Lower lobe of right lung (tissue), 2 donors: ENCODE data around the gene PEX14. TPM values are rescaled to one million over a fixed set of nuclear protein-coding genes. Genes with fewer than 3 reads are reported as not detected.
"Not testable (repeated sequence)": the region's sequence is repeated elsewhere in the genome, so short reads cannot be mapped to it uniquely, and the experiment has no call there.

ENCODE experiments used
- ATAC-seq, 2 donors: fragments of 200-7000 bp; cut with Tn5 transposase; one replicate each; pipeline ENCODE4 v1.9.1; 2020 to 2022; ENCODE audit warnings: mild to moderate bottlenecking in 2 of 2, moderate library complexity in 2 of 2
- DNase-seq: peaks from one replicate; pipeline ENCODE4 v3.0.0-alpha.2; 2020
- H3K27ac ChIP-seq: fragments of 200-600 bp; one replicate; pipeline ENCODE4 v1.8.0; 2022
- H3K27me3 ChIP-seq: fragments of 200-600 bp; one replicate; pipeline ENCODE4 v1.8.0; 2022; ENCODE audit warnings: low read depth
- H3K36me3 ChIP-seq: fragments of 200-600 bp; one replicate; pipeline ENCODE4 v1.8.0; 2022; ENCODE audit warnings: mild to moderate bottlenecking
- H3K4me1 ChIP-seq: fragments of 200-600 bp; one replicate; pipeline ENCODE4 v1.8.0; 2022
- H3K4me3 ChIP-seq: fragments of 200-600 bp; one replicate; pipeline ENCODE4 v1.8.0; 2022; ENCODE audit warnings: mild to moderate bottlenecking
- H3K9me3 ChIP-seq: fragments of 200-600 bp; one replicate; pipeline ENCODE4 v1.8.0; 2022
- CTCF ChIP-seq: fragments of 200-600 bp; IDR thresholded peaks from one replicate; pipeline ENCODE4 v1.8.0; 2022; ENCODE audit warnings: antibody characterized with exemption, mild to moderate bottlenecking
- intact Hi-C: fragments of 100-400 bp; cut with DNase I; formaldehyde crosslinking; loops from one replicate; pipeline ENCODE4 v1.11.0; 2022
- total RNA-seq: library from RNA; stranded (reverse); fragmentation: NEBNext Ultra II Directional; extraction: Animal tissue kit (Norgen Biotek cat#: 25700); gene quantifications from one replicate; pipeline ENCODE4 v1.2.1, GENCODE V29; 2021
- donor health status: DM: no; HTN: yes; CAD: no; lungs with severe emphysema.

The PEX14 gene
- total RNA-seq, 1 donor from 2014 or later, result 27.9 TPM

- peaks cover 14% of the 10 kb centered on the region for H3K36me3 ChIP-seq
- ATAC-seq (no peak), DNase-seq (no peak)
- peaks cover 15% of the 10 kb centered on the region for H3K4me1 ChIP-seq
- no peaks in the 10 kb centered on the region for H3K27me3 ChIP-seq
- intact Hi-C loops, result no loop called here
- no peak for TF ChIP-seq CTCF
- no peak overlapping the region for H3K27ac ChIP-seq
- no peaks in the 10 kb centered on the region for H3K9me3 ChIP-seq
- no peak overlapping the region for H3K4me3 ChIP-seq
Measured at GRCh38 chr1:10497109-10497508, 22.4 kb downstream of the PEX14 start.

- H3K4me3 ChIP-seq, result no peak overlapping the region
- ATAC-seq (no peak), DNase-seq (no peak)
- no peaks in the 10 kb centered on the region for H3K9me3 ChIP-seq
- peaks cover 14% of the 10 kb centered on the region for H3K36me3 ChIP-seq
- no peak for TF ChIP-seq CTCF
- H3K27me3 ChIP-seq, result no peaks in the 10 kb centered on the region
- intact Hi-C loops, result no loop called here
- no peak overlapping the region for H3K27ac ChIP-seq
- H3K4me1 ChIP-seq, result peaks cover 15% of the 10 kb centered on the region
Measured at GRCh38 chr1:10498231-10498630, 23.5 kb downstream of the PEX14 start.

GRCh38 chr1:10502206-10502605 is 27.5 kb downstream of the PEX14 start:
- H3K27me3 ChIP-seq, result no peaks in the 10 kb centered on the region
- intact Hi-C loops, result no loop called here
- no peak for TF ChIP-seq CTCF
- ATAC-seq (no peak), DNase-seq (no peak)
- no peak overlapping the region for H3K4me3 ChIP-seq
- peaks cover under 1% of the 10 kb centered on the region for H3K4me1 ChIP-seq
- no peaks in the 10 kb centered on the region for H3K36me3 ChIP-seq
- H3K9me3 ChIP-seq, result no peaks in the 10 kb centered on the region
- no peak overlapping the region for H3K27ac ChIP-seq

GRCh38 chr1:10504249-10504648 is 29.5 kb downstream of the PEX14 start:
- Histone ChIP-seq H3K4me3 (no peak overlapping the region), H3K36me3 (no peaks in the 10 kb centered on the region), H3K9me3 (no peaks in the 10 kb centered on the region), H3K27me3 (no peaks in the 10 kb centered on the region), H3K4me1 (peaks cover 14% of the 10 kb centered on the region), H3K27ac (no peak overlapping the region)
- DNase-seq (no peak), ATAC-seq (no peak)
- intact Hi-C loops, result no loop called here
- TF ChIP-seq CTCF, result no peak

GRCh38 chr1:10506046-10506676 is 31.4 kb downstream of the PEX14 start:
- H3K27ac ChIP-seq, DNase-seq, H3K9me3 ChIP-seq, intact Hi-C loops, H3K27me3 ChIP-seq, H3K36me3 ChIP-seq, ATAC-seq, H3K4me3 ChIP-seq: not testable (repeated sequence)
- H3K4me1 ChIP-seq, result peaks cover 29% of the 10 kb centered on the region

GRCh38 chr1:10506677-10507047 is 31.9 kb downstream of the PEX14 start:
- intact Hi-C loops, result no loop called here
- H3K4me1 ChIP-seq, result peaks cover 34% of the 10 kb centered on the region

More at GRCh38 chr1:10506677-10507047, 31.9 kb downstream of the PEX14 start:
- H3K4me3 ChIP-seq, result no peak overlapping the region
- no peaks in the 10 kb centered on the region for H3K36me3 ChIP-seq
- ATAC-seq (no peak), DNase-seq (no peak)
- no peaks in the 10 kb centered on the region for H3K9me3 ChIP-seq
- no peak for TF ChIP-seq CTCF
- H3K27ac ChIP-seq, result no peak overlapping the region
- H3K27me3 ChIP-seq, result no peaks in the 10 kb centered on the region
